Measurements from ENCODE around the gene CLDN5.

DNA sequence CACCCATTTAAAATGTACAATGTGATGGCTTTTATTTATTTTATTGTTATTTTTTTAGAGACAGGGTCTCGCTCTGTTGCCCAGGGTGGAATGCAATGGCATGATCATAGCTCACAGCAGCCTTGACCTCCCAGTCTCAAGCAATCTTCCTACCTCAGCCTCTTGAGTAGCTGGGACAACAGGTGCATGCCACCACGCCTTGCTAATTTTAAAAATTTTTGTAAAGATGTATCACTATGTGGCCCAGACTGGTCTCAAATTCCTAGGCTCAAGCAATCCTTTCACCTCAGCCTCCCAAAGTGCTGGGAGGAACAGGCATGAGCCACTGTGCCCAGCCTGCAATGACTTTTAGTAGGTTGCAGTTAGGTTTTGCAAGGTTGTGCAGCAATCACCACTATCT, 14.3 kb downstream of the CLDN5 start:
- no peak for TF ChIP-seq MAFK (IDR thresholded peaks at IDR 0.05; ENCODE audit: low read depth, low read length)
- no peak for TF ChIP-seq POLR2A (IDR thresholded peaks at IDR 0.05; ENCODE audit: low read depth, low read length)
- TF ChIP-seq USF2 (IDR thresholded peaks at IDR 0.05; ENCODE audit: low read depth, low read length), result no peak
- no peak for TF ChIP-seq CTCF (conservative IDR thresholded peaks at IDR 0.05; ENCODE audit: low read depth, low read length)
- TF ChIP-seq RCOR1 (IDR thresholded peaks at IDR 0.05; ENCODE audit: insufficient replicate concordance, low read length), result no peak
- no peak for TF ChIP-seq SMC3 (IDR thresholded peaks at IDR 0.05; ENCODE audit: low read depth, low read length)
- TF ChIP-seq RAD21 (IDR thresholded peaks at IDR 0.05; ENCODE audit: low read length), result no peak
- TF ChIP-seq RFX5 (IDR thresholded peaks at IDR 0.05; ENCODE audit: low read depth, low read length), result no peak
- TF ChIP-seq BHLHE40 (IDR thresholded peaks at IDR 0.05; ENCODE audit: low read depth, low read length), result no peak
- no peak for TF ChIP-seq ELK1 (IDR thresholded peaks at IDR 0.05; ENCODE audit: borderline replicate concordance, low read depth, low read length)
- TF ChIP-seq NFE2L2 (IDR thresholded peaks at IDR 0.05; ENCODE audit: low read depth, low read length), result no peak
- no peak for TF ChIP-seq FOS (IDR thresholded peaks at IDR 0.05; ENCODE audit: low read depth, low read length)
- TF ChIP-seq CEBPB (IDR thresholded peaks at IDR 0.05; ENCODE audit: low read depth, low read length), result no peak
- no peak for TF ChIP-seq CHD1 (IDR thresholded peaks at IDR 0.05; ENCODE audit: low read depth, low read length)
